GM12872 (cell line): ENCODE measurements around the gene CDKN3.

Source experiments
- CTCF ChIP-seq: IDR thresholded peaks from 3 replicates; pipeline ENCODE4 v1.5.1; 2011; ENCODE audit warnings: low read depth, mild to moderate bottlenecking, low read length, moderate library complexity; ENCODE audit not compliant: insufficient read depth

Gene CDKN3

DNA sequence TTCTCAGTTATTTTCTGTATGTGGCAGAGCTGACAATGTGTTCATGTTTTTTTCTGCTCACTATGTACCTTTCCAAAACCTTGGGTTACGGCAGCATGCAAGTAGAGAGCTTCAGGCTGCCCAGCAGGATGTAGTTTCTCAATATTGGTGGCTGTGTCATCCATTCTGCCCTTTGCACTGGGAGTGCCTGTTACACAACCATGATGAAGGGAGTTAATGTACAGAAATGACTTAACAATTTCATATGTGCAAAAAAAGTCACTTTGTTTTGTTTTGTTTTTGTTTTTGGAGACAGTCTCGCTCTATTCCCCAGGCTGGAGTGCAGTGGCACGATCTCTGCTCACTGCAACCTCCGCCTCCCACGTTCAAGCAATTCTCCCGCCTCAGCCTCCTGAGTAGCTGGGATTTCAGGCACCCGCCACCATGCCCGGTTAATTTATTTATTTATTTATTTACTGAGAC lies 50.5 kb downstream of the CDKN3 start:
- TF ChIP-seq CTCF = no peak

DNA sequence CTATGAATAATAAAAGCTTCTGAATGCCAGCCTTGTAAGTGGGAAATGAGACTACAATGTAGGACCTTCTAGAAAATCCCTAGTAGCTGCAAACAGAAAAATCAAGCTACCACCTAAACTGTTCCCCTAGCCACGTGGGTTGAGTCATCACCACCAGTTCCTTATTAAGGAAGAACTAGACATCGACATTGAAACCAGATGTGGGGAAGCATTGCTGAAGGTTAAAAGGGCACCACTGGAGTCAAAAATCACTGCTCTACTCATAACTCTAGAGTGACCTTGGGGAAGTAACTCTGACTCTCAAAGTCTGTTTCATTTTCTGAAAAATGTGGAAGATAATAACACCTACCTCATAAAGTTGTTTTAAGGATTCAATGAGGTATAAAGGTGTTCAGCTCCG lies 53.7 kb downstream of the CDKN3 start:
- no peak for TF ChIP-seq CTCF

DNA sequence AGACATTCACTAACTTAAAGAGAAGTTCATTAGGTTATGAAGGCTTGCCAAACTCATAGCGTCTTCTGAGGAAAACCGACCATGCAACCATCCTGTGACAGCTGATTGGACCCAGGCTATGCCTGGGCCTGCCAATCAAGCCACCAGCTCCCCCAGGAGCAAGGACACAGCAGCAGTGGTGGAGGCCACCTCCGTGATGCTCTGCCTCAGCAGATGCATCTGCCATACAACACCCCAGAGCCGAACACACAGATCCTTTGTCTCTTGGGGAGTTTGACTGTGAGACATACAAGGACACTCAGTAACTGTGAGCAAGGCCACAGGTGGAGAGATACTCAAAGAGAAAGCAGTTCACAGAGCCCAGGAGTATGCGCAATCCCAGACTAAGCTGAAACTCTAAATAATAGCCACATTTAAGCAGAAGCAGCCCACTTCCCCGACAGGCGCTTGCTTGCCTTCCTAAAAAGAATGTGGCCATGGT lies 54.4 kb downstream of the CDKN3 start:
- TF ChIP-seq CTCF = no peak

- no peak for TF ChIP-seq CTCF
These were observed 55.2 kb downstream of the CDKN3 start for GRCh38 chr14:54451961-54452360.

DNA sequence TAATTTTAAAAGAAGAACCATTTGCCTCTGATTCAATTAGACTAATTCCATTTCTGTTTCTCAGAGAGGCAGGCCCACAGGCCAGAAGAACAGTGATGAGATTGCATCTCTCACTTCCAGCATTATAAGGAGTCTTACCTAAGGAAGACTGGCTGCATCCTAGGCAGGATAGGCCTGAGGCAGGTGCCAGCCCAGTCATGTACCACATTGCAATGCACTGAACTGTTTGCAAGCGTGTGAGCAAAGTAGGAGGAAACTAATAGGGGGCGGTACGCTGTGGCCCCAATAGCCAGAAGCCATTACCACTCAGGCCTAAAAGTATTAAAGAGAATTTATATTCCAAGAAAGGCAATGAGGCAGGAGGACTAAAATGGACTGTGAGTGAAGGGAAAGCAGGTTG lies 56.4 kb downstream of the CDKN3 start:
- no peak for TF ChIP-seq CTCF

DNA sequence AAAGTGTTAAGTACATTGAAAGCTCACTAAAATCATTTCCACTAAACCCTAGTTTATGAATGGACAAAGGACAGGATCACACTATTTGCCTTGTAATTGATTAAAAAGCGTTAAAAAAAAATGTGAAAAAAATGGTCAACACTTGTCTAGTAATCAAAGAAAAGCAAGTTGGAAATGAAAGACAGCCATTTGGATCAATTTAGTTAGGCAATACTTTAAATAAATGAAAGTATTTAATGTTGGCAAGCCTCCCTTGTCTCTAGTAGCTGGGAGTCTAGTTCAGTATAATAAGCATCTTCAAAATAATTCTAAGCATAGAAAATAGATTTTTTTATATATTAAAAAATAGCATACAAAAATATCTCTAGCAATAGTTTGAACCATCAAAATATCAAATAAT lies 58.6 kb downstream of the CDKN3 start:
- no peak for TF ChIP-seq CTCF

- TF ChIP-seq CTCF = no peak
These were observed 60.8 kb downstream of the CDKN3 start for GRCh38 chr14:54457609-54457996.

DNA sequence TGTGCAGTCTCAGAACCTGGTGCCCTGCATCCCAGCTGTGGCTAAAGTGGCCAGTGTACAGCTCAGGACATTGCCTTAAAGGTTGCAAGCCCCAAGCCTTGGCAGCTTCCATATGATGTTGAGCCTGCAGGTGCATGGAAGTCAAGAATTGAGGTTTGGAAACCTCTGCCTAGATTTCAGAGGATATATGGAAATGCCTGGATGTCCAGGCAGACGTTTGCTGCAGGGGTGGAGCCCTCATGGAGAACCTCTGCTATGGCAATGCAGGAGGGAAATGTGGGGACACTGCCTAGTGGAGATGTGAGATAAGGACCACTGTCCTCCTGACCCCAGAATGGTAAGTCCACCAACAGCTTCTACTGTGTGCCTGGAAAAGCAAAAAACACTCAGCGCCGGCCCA lies 62.3 kb downstream of the CDKN3 start:
- TF ChIP-seq CTCF = no peak
